H1 (cell line): Measurements from ENCODE around the gene TEX9. TPM values are rescaled to one million over a fixed set of nuclear protein-coding genes. Genes with fewer than 3 reads are reported as not detected.

Experiments
- CTCF ChIA-PET: fragments of 300-600 bp; sonication (Branson Sonifier 250); formaldehyde crosslinking; loops from one replicate; lab custom pipeline; 2021; ENCODE audit not compliant: partially characterized antibody; lab: Charles Lee
- POLR2A ChIA-PET: fragments of 300-600 bp; sonication (Branson Sonifier 250); formaldehyde crosslinking; loops from one replicate; lab custom pipeline; 2021; ENCODE audit warnings: inconsistent platforms; ENCODE audit not compliant: partially characterized antibody; lab: Charles Lee
- DNase-seq, 2 experiments: peaks; one replicate each; pipeline versions ENCODE4 v3.0.0 to v3.0.0-alpha.2; 2010 to 2022; ENCODE audit warnings: low spot score in 2 of 2, low read depth in 1 of 2, mixed read lengths in 1 of 2
- FAIRE-seq: peaks from 2 replicates; lab custom pipeline; 2011; peaks lifted over from hg19 to GRCh38; lab: Jason Lieb, UNC
- H2AFZ ChIP-seq: 2 replicates; pipeline ENCODE4 v1.8.1; 2012; ENCODE audit warnings: low read length, inconsistent platforms
- H2AK5ac ChIP-seq: 2 replicates; pipeline ENCODE4 v1.6.1; 2013; ENCODE audit warnings: low read depth, low read length
- H2BK120ac ChIP-seq: replicated peaks from 2 replicates; pipeline ENCODE3; 2013; ENCODE audit warnings: low read depth, low read length, inconsistent platforms
- H2BK12ac ChIP-seq: 2 replicates; pipeline ENCODE4 v1.6.1; 2013; ENCODE audit warnings: low read depth, low read length
- H2BK15ac ChIP-seq: 2 replicates; pipeline ENCODE4 v1.6.1; 2013; ENCODE audit warnings: low read length
- H2BK20ac ChIP-seq: 2 replicates; pipeline ENCODE4 v1.6.1; 2013; ENCODE audit warnings: low read length
- H2BK5ac ChIP-seq: 2 replicates; pipeline ENCODE4 v1.6.1; 2013; ENCODE audit warnings: low read depth, low read length
- H3K14ac ChIP-seq: 2 replicates; pipeline ENCODE4 v1.6.1; 2013; ENCODE audit warnings: inconsistent platforms; ENCODE audit not compliant: insufficient read length
- H3K18ac ChIP-seq: 2 replicates; pipeline ENCODE4 v1.6.1; 2013; ENCODE audit warnings: low read length; ENCODE audit errors: extremely low read depth
- H3K23ac ChIP-seq: 2 replicates; pipeline ENCODE4 v1.6.1; 2013; ENCODE audit warnings: inconsistent platforms; ENCODE audit not compliant: insufficient read length
- H3K23me2 ChIP-seq: 2 replicates; pipeline ENCODE4 v1.6.1; 2013; ENCODE audit warnings: low read depth, low read length
- H3K27ac ChIP-seq: 2 replicates; pipeline ENCODE4 v1.6.1; 2011; ENCODE audit warnings: low read depth, low read length, inconsistent platforms
- H3K27me3 ChIP-seq, 4 experiments: replicated peaks in 1 of 4; 1 replicate in 1 of 4; 2 replicates in 3 of 4; pipeline versions ENCODE4 v1.6.1 to v1.8.1; 2011 to 2013; ENCODE audit warnings: low read length in 3 of 4, mild to moderate bottlenecking in 3 of 4, inconsistent platforms in 2 of 4, mixed read lengths in 2 of 4, moderate library complexity in 1 of 4; ENCODE audit not compliant: control insufficient read depth in 3 of 4, insufficient read depth in 3 of 4; ENCODE audit errors: extremely low read depth in 1 of 4
- H3K36me3 ChIP-seq, 4 experiments: 2 replicates each; pipeline versions ENCODE4 v1.6.1 to v1.8.1; 2011 to 2013; ENCODE audit warnings: mild to moderate bottlenecking in 4 of 4, low read length in 3 of 4, moderate library complexity in 2 of 4, control low read depth in 1 of 4, inconsistent platforms in 1 of 4; ENCODE audit not compliant: insufficient read depth in 4 of 4, control insufficient read depth in 2 of 4
- H3K4ac ChIP-seq: replicated peaks from 2 replicates; pipeline ENCODE3; 2013; ENCODE audit warnings: low read length, low read depth, mixed read lengths, inconsistent platforms; ENCODE audit not compliant: insufficient read length
- H3K4me1 ChIP-seq, 4 experiments: replicated peaks in 1 of 4; 1 replicate in 1 of 4; 2 replicates in 3 of 4; pipeline versions ENCODE4 v1.6.1 to v1.8.1; 2011 to 2013; ENCODE audit warnings: low read length in 3 of 4, inconsistent platforms in 2 of 4, mixed read lengths in 1 of 4; ENCODE audit not compliant: insufficient read depth in 4 of 4, control insufficient read depth in 3 of 4
- H3K4me2 ChIP-seq, 2 experiments: 2 replicates each; pipeline versions ENCODE4 v1.6.1 to v1.8.1; 2011 to 2013; ENCODE audit warnings: low read depth in 2 of 2, low read length in 2 of 2, control low read depth in 1 of 2, inconsistent platforms in 1 of 2, mild to moderate bottlenecking in 1 of 2; ENCODE audit not compliant: insufficient read depth in 1 of 2
- H3K4me3 ChIP-seq, 4 experiments: fragments of 200-600, 300-600 bp in 1 of 4; sonication (generic), shearing (Covaris generic), sonication (Bioruptor Twin) in 1 of 4; 2 replicates each; pipeline versions ENCODE4 v1.5.1 to v1.8.1; 2011 to 2016; ENCODE audit warnings: low read length in 4 of 4, low read depth in 3 of 4, control low read depth in 2 of 4, inconsistent platforms in 2 of 4, mild to moderate bottlenecking in 2 of 4, mixed read lengths in 1 of 4, moderate library complexity in 1 of 4; ENCODE audit not compliant: insufficient read depth in 2 of 4; ENCODE audit errors: extremely low read depth in 1 of 4
- H3K56ac ChIP-seq: replicated peaks from 2 replicates; pipeline ENCODE3; 2013; ENCODE audit warnings: low read depth, mild to moderate bottlenecking, mixed read lengths, low read length, inconsistent platforms; ENCODE audit not compliant: insufficient read length
- H3K79me1 ChIP-seq: 2 replicates; pipeline ENCODE4 v1.6.1; 2013; ENCODE audit warnings: low read depth, low read length, control low read depth
- H3K79me2 ChIP-seq, 2 experiments: 2 replicates each; pipeline versions ENCODE4 v1.6.1 to v1.8.1; 2012 to 2013; ENCODE audit warnings: low read length in 2 of 2, mild to moderate bottlenecking in 2 of 2, inconsistent platforms in 1 of 2; ENCODE audit not compliant: insufficient read depth in 2 of 2, control insufficient read depth in 1 of 2
- H3K9ac ChIP-seq, 4 experiments: replicated peaks in 1 of 4; 1 replicate in 1 of 4; 2 replicates in 3 of 4; pipeline versions ENCODE4 v1.6.1 to v1.8.1; 2011 to 2013; ENCODE audit warnings: low read depth in 3 of 4, low read length in 3 of 4, control low read depth in 2 of 4, mild to moderate bottlenecking in 2 of 4, moderate library complexity in 2 of 4, inconsistent platforms in 1 of 4; ENCODE audit errors: extremely low read depth in 1 of 4
- H3K9me3 ChIP-seq, 2 experiments: 2 replicates each; pipeline versions ENCODE4 v1.6.1 to v1.8.1; 2012 to 2013; ENCODE audit warnings: mild to moderate bottlenecking in 2 of 2, moderate library complexity in 2 of 2, control low read depth in 1 of 2, inconsistent platforms in 1 of 2, low read depth in 1 of 2, low read length in 1 of 2, mixed read lengths in 1 of 2; ENCODE audit not compliant: insufficient read depth in 2 of 2
- H4K20me1 ChIP-seq, 2 experiments: replicated peaks in 1 of 2; 2 replicates each; pipeline versions ENCODE3 to v1.8.1; 2011 to 2013; ENCODE audit warnings: inconsistent platforms in 2 of 2, low read length in 2 of 2, mild to moderate bottlenecking in 1 of 2; ENCODE audit not compliant: insufficient read depth in 2 of 2, control insufficient read depth in 1 of 2
- H4K5ac ChIP-seq: 2 replicates; pipeline ENCODE4 v1.6.1; 2013; ENCODE audit warnings: low read length, low read depth, mixed read lengths, inconsistent platforms; ENCODE audit not compliant: insufficient read length
- H4K8ac ChIP-seq: 2 replicates; pipeline ENCODE4 v1.8.0; 2013; ENCODE audit warnings: mild to moderate bottlenecking, moderate library complexity, low read length, inconsistent platforms; ENCODE audit not compliant: insufficient read depth; ENCODE audit errors: extremely low read depth
- H4K91ac ChIP-seq: replicated peaks from 2 replicates; pipeline ENCODE3; 2013; ENCODE audit warnings: low read length, mixed read lengths, inconsistent platforms; ENCODE audit not compliant: insufficient read length
- CBX5 ChIP-seq: fragments of 300-800, 300-1000 bp; sonication (generic); IDR thresholded peaks from 2 replicates; pipeline ENCODE4 v1.7.1; 2016; ENCODE audit warnings: antibody characterized with exemption, low read length, low read depth
- RXRA ChIP-seq: IDR thresholded peaks from 2 replicates; pipeline ENCODE4 v1.6.1; 2011; ENCODE audit warnings: low read depth, mild to moderate bottlenecking, low read length, moderate library complexity; ENCODE audit not compliant: insufficient read depth
- WGBS, 2 experiments: shearing (Covaris generic) in 1 of 2; methylation state at CpG; one replicate each; pipeline versions ENCODE4 v1.1.6 to v1.1.7; 2013 to 2015; ENCODE audit warnings: low lambda C conversion rate in 2 of 2, mixed read lengths in 2 of 2, inconsistent platforms in 1 of 2, low coverage in 1 of 2, missing lambda C conversion rate in 1 of 2; ENCODE audit not compliant: insufficient replicate concordance in 2 of 2, insufficient coverage in 1 of 2, insufficient read length in 1 of 2; ENCODE audit errors: extremely low coverage in 1 of 2, missing lambda C conversion rate in 1 of 2; 5-methylcytosine and 5-hydroxymethylcytosine counted together
- polyA plus RNA-seq, 7 experiments: library from polyadenylated mRNA; depleted of rRNA in 3 of 7; stranded (reverse) in 5 of 7; unstranded in 2 of 7; fragments of >200 nt in 5 of 7; fragments of 200-250 nt in 2 of 7; gene quantifications; 1 replicate in 5 of 7; 2 replicates in 1 of 7; 4 replicates in 1 of 7; pipeline versions ENCODE4 v1.2.1 to v1.2.3, GENCODE V29; 2011 to 2013; ENCODE audit warnings: missing spikeins in 2 of 7, mixed read lengths in 2 of 7
- total RNA-seq: library from RNA; stranded (reverse); fragmentation: NEBNext Ultra II Directional; extraction: Animal tissue kit (Norgen Biotek cat#: 25700); gene quantifications from 2 replicates; pipeline ENCODE4 v1.2.1, GENCODE V29; 2021

Gene TEX9
- total and polyA plus RNA-seq, 2 of the 8 experiments (the other 6 are each of a cell fraction or from before 2014, with no cell fraction given): 3.4 to 12.3 TPM

DNA sequence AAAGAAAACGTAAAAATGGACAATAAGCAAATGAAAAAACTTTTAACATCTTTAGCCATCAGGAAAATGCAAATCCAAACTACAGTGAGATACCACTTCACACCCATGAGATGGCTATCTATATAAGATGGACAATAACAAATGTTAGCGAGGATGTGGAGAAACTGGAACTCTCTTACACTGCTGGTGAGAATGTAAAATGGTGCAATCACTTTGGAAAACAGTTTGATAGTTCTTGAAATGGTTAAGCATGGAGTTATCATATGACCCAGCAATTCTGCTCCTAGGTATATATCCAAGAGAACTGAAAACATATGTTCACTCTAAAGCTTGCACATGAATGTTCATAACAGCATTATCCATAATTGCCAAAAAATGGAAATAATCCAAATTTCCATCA is 21.3 kb upstream of the TEX9 start:
- POLR2A ChIA-PET: no interaction called here
- Histone ChIP-seq H3K14ac (no peak overlapping the region), H2AK5ac (no peak overlapping the region), H4K5ac (no peak overlapping the region), H3K27ac (no peak overlapping the region), H3K4me3 (no peak overlapping the region), H3K4me1 (no peaks in the 10 kb centered on the region), H3K27me3 (no peaks in the 10 kb centered on the region), H3K23ac (no peak overlapping the region), H2BK5ac (no peak overlapping the region), H2BK12ac (no peak overlapping the region), H3K79me2 (no peaks in the 10 kb centered on the region), H4K8ac (no peak overlapping the region), H3K9ac (no peak overlapping the region), H2BK20ac (no peak overlapping the region), H3K79me1 (no peaks in the 10 kb centered on the region), H2BK120ac (no peak overlapping the region), H3K4me2 (no peak overlapping the region), H3K9me3 (peaks cover 0 to 4% of the 10 kb centered on the region in 2 experiments; a peak in 1 of 4 replicates), H4K91ac (no peak overlapping the region), H3K36me3 (no peaks in the 10 kb centered on the region), H3K56ac (no peak overlapping the region), H2AFZ (no peak overlapping the region), H3K23me2 (no peaks in the 10 kb centered on the region), H3K18ac (no peak overlapping the region), H4K20me1 (no peaks in the 10 kb centered on the region), H3K4ac (no peak overlapping the region), H2BK15ac (no peak overlapping the region)
- 96% methylated on average over 2 of the region's 2 CpGs; no CpG with 5 or more reads in 1 of the 2 experiments for WGBS, 2 experiments
- CTCF ChIA-PET: no interaction called here
- FAIRE-seq: no peak
- no peak for DNase-seq
- TF ChIP-seq CBX5: no peak
- no peak for TF ChIP-seq RXRA
